SK-N-SH (cell line): ENCODE measurements around the gene SYT5.

ENCODE experiments used
- EZH2phosphoT487 ChIP-seq: fragments of 200-600 bp; sonication (generic); IDR thresholded peaks from 2 replicates; pipeline ENCODE4 v1.6.1; 2017; ENCODE audit warnings: low read depth, mixed run types, mild to moderate bottlenecking, antibody characterized with exemption, moderate library complexity, borderline replicate concordance
- POLR2AphosphoS5 ChIP-seq: IDR thresholded peaks from 2 replicates; pipeline ENCODE4 v1.6.1; 2012; ENCODE audit warnings: low read depth, low read length
- RAD21 ChIP-seq: IDR thresholded peaks from 2 replicates; pipeline ENCODE4 v1.6.1; 2012; ENCODE audit warnings: mild to moderate bottlenecking, low read length
- RFX5 ChIP-seq: IDR thresholded peaks from 2 replicates; pipeline ENCODE4 v1.6.1; 2012; ENCODE audit warnings: mild to moderate bottlenecking, improper control_type of control experiment, low read length
- TAF1 ChIP-seq: IDR thresholded peaks from 2 replicates; pipeline ENCODE4 v1.6.1; 2012; ENCODE audit warnings: low read depth, mild to moderate bottlenecking, low read length, moderate library complexity, borderline replicate concordance
- TEAD4 ChIP-seq: IDR thresholded peaks from 2 replicates; pipeline ENCODE4 v1.4.0; 2012; ENCODE audit warnings: mild to moderate bottlenecking, borderline replicate concordance; ENCODE audit not compliant: insufficient read depth
- TF ChIP-seq, protein P1 (sequence below): fragments of 200-600 bp; sonication (generic); IDR thresholded peaks from 2 replicates; pipeline ENCODE4 v1.6.1; 2017; ENCODE audit warnings: antibody characterized with exemption, mild to moderate bottlenecking, moderate library complexity
- TF ChIP-seq, protein P2 (sequence below): fragments of 150-350 bp; IDR thresholded peaks from 2 replicates; pipeline ENCODE4 v1.6.1; 2016; ENCODE audit warnings: mild to moderate bottlenecking, low read depth, low read length
- TF ChIP-seq, protein P3 (sequence below): IDR thresholded peaks from 2 replicates; pipeline ENCODE4 v1.4.0; 2012; ENCODE audit warnings: low read depth
- TF ChIP-seq, protein P4 (sequence below): fragments of 150-350 bp; IDR thresholded peaks from 2 replicates; pipeline ENCODE4 v1.6.1; 2017; ENCODE audit warnings: antibody characterized with exemption, low read length, low read depth, borderline replicate concordance

- no peak for TF ChIP-seq EZH2phosphoT487
- no peak for TF ChIP-seq TAF1
- TF ChIP-seq, protein P1, sequence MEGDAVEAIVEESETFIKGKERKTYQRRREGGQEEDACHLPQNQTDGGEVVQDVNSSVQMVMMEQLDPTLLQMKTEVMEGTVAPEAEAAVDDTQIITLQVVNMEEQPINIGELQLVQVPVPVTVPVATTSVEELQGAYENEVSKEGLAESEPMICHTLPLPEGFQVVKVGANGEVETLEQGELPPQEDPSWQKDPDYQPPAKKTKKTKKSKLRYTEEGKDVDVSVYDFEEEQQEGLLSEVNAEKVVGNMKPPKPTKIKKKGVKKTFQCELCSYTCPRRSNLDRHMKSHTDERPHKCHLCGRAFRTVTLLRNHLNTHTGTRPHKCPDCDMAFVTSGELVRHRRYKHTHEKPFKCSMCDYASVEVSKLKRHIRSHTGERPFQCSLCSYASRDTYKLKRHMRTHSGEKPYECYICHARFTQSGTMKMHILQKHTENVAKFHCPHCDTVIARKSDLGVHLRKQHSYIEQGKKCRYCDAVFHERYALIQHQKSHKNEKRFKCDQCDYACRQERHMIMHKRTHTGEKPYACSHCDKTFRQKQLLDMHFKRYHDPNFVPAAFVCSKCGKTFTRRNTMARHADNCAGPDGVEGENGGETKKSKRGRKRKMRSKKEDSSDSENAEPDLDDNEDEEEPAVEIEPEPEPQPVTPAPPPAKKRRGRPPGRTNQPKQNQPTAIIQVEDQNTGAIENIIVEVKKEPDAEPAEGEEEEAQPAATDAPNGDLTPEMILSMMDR: no peak
- TF ChIP-seq POLR2AphosphoS5: no peak
- TF ChIP-seq TEAD4: no peak
- TF ChIP-seq, protein P2, sequence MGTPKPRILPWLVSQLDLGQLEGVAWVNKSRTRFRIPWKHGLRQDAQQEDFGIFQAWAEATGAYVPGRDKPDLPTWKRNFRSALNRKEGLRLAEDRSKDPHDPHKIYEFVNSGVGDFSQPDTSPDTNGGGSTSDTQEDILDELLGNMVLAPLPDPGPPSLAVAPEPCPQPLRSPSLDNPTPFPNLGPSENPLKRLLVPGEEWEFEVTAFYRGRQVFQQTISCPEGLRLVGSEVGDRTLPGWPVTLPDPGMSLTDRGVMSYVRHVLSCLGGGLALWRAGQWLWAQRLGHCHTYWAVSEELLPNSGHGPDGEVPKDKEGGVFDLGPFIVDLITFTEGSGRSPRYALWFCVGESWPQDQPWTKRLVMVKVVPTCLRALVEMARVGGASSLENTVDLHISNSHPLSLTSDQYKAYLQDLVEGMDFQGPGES: no peak
- TF ChIP-seq RFX5: no peak
- TF ChIP-seq, protein P3, sequence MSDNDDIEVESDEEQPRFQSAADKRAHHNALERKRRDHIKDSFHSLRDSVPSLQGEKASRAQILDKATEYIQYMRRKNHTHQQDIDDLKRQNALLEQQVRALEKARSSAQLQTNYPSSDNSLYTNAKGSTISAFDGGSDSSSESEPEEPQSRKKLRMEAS: no peak
- TF ChIP-seq RAD21: no peak
- TF ChIP-seq, protein P4, sequence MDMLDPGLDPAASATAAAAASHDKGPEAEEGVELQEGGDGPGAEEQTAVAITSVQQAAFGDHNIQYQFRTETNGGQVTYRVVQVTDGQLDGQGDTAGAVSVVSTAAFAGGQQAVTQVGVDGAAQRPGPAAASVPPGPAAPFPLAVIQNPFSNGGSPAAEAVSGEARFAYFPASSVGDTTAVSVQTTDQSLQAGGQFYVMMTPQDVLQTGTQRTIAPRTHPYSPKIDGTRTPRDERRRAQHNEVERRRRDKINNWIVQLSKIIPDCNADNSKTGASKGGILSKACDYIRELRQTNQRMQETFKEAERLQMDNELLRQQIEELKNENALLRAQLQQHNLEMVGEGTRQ: no peak
Measured at GRCh38 chr19:55186080-55186479, 6.0 kb upstream of the SYT5 start.
